Anterior cingulate cortex (tissue), 58 donors: ENCODE measurements around the gene MPZL2.

ENCODE experiments used
- DNase-seq, 58 donors: peaks; one replicate each; lab custom pipeline; 2025; lab: John Stamatoyannopoulos, UW

The MPZL2 gene

DNA sequence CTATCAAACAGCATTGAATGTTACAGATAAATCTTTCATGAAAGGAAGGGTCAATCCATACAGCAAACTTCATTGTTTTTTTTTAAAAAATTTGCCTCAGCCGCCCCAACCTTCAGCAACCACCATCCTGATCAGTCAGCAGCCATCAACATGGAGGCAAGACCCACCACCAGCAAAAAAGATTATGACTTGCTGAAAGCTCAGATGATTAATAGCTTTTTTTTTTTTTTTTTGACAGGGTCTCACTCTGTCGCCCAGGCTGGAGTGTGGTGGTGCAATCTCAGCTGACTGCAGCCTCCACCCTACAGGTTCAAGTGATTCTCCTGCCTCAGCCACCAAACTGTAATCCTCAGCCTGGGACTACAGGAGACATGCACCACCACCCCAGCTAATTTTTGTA, 22.4 kb upstream of the MPZL2 start:
- no peak for DNase-seq

- DNase-seq: no peak
Observed at GRCh38 chr11:118283756-118284350, 19.8 kb upstream of the MPZL2 start.

- no peak for DNase-seq
Observed at GRCh38 chr11:118283037-118283636, 19.0 kb upstream of the MPZL2 start.

DNA sequence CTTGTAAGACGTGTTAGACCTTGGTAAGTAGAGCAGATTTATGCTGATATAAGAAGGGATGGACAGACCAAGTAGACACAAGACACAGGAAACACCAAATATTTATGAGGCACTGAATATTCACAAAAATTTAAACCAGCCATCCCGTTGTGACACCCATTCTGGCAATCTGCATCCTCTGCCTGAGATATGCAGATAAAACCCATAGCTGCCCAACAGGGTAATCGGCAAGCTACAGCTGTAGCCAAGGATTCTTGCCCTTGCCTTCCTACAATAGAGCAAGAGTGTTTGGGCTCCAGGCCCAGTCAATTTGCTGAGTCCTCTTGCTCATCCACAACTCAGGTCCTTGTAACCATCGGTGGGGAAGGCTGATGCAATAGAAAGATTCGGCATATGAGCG, 18.5 kb upstream of the MPZL2 start:
- DNase-seq: no peak

- DNase-seq: no peak
Observed at GRCh38 chr11:118281284-118281683, 17.2 kb upstream of the MPZL2 start.

GRCh38 chr11:118277312-118277711, 13.2 kb upstream of the MPZL2 start:
- DNase-seq: no peak

GRCh38 chr11:118276422-118276821, 12.3 kb upstream of the MPZL2 start:
- no peak for DNase-seq

DNA sequence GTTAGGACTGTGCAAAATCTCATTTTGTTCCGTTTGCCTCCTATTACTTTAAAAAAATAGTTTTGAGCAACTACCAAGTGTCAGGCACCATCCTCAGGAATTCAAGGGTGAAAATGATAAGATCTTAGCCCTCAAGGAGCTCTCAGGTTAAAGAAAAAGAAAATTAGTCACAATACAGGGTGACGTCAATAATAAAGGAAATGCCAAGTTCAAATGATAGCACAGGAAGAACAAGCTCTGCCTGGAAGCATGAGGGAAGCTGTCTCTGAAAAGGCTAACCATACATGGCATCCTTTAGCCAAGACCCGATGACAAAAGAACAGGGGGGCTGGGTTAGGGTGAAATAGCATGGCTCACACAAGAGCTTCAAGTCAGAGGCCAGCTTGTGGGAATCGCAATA, 11.1 kb upstream of the MPZL2 start:
- no peak for DNase-seq

DNA sequence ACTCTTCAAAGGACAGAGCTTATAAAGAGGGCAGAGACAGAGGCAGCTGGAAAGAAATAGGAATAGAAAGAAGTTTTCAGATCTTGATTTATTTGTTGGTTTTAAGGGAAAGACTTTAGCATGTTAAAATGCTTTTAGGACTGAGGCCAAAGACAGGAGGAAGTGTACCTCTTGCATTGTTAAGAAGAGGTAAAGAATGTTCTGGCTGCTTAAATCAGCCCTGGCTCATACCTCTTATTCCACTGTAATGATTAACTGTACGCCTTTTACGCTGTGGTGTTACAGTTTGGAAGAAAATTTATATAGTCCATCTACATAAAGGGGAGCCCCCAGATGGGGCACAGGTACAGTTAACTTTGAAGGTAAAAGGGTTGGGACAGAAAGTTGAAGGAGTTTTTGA, 10.1 kb upstream of the MPZL2 start:
- no peak for DNase-seq

DNA sequence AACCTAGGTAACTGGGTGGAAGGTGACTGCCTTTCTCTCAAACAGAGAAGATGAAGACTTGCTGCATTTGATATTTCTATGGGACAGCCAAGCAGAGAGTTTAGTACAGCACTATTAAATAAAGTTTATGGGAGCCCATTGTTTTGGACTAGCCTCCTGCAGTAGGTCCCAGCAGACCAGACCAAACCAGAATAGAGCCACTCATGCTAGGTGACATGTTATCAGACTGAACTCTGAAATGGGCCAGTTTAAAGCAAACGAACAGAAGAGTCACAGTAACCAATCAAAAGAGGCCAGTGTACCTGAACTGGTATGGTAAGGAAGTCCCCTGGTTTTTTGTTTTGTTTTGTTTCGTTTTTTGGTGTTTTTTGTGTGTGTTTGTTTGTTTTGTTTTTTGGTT, 7.9 kb upstream of the MPZL2 start:
- DNase-seq: no peak

DNA sequence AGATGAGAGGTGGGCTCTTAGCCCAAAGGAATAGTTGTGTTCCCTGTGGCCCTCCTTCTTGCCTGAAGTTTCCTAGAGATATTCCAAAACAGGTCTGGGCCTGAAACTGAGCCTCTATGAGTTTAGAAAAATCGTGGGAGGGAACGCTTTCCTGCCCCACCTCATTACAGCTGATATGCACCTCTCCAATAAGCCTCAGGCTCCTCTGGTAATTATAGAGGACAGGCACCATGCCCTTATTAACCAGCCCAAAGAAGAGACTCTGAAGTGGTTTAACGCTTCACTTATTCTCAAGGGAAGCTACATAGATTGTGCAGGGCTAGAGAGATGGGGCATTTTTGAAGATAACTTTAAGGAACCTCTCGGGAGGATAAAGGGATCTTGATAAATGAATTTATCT, 3.4 kb upstream of the MPZL2 start:
- DNase-seq: no peak

DNA sequence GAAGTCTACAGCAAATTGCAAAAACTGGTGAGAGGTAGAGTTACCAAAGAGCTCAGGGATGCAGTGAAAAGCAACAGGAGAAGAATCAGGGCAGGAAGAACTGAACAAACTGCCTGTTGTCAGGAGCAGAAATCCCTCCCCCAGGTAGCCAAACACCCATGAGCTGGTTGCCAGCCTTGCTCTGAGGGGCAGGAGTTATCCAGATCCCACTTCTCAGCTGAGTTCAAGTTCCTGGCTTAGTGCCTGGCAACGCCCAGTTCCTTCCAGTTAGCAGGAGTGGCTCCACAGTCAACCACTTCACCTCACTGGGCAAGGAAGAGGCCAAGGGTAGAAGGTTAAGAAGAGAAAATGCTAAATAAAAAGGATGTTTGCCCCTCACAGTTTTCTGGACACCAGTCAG, 1.9 kb upstream of the MPZL2 start:
- DNase-seq: no peak

DNA sequence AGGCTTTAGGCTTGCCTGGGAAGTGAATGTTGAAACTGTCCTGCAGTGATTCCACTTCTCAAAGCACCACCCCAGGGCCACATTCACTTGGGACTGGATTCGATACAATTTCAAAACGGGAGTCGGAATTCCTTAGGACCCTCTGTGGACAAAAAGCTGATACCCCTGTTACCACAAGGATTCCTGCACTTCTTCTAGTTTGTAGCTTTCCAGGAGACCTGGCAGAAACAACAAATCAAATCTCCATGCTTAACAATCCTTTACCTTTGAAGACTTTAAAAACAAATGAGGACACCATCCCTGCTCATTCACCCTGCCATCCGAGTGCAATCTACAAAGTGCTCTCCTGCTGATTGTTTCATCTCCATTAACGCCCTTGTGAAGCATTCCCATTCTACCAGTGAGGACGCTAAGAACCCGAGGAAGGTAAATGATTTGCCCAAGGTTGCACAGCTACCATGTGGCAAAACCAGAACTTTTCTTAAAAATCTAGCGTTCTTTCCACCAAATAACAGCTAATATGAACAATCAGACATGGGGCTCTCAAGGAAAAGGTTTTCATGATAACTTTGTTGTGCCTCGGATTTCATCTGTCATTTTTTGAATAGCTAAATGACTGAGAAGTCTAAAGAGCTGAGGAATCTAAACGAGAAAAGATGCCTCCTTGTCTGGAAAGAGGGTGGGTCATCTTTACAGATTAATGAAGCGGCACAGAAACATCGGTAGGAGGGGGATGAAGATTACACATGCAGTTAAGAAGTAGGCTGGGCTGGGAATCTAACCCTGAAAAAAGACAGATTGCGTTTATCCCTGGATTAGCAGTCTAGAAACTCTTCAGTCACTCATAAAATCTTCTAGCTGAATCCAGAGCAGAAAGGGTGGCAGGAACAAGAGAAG, 720 bp upstream of the MPZL2 start:
- no peak for DNase-seq

DNA sequence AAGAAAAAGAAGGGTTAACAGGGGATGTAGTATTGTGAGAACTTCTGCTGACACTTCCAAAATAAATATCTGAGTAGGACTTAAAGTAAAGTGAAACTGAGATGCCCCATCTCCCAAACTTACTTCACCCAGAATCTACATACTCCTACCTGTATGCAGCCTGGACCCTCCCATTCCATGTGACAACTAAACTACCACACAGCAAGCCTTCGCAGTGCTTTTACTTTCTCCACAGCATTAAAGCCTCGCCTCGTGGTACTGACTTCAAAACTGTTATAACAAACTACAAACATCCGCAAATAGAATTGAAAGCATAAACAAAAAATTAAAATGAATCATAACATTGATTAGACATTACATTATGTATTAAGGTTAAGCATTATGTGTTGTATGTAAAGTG, 985 bp downstream of the MPZL2 start:
- DNase-seq: no peak

DNA sequence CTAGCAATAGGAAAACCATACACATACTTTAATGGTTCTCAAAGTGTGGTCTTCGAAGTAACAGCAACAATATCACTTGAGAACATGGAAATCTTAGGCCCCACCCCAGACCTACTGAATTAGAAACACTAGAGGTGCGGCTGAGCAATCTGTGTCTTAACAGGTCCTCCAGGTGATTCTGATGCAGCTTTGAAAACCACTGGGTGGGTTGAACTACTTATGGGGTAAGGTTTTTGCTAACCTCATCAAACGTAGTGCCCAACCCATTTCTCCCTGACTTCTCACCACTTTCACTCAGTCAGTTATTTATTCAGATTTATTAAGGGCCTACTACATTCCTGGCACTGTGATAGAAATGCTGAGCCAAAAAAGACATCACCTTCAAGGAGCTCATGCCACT, 3.7 kb downstream of the MPZL2 start:
- DNase-seq: no peak

GRCh38 chr11:118259138-118259537, 5.0 kb downstream of the MPZL2 start:
- DNase-seq: no peak

GRCh38 chr11:118258410-118258809, 5.7 kb downstream of the MPZL2 start:
- no peak for DNase-seq

- no peak for DNase-seq
Observed at GRCh38 chr11:118252688-118253087, 11.4 kb downstream of the MPZL2 start.

DNA sequence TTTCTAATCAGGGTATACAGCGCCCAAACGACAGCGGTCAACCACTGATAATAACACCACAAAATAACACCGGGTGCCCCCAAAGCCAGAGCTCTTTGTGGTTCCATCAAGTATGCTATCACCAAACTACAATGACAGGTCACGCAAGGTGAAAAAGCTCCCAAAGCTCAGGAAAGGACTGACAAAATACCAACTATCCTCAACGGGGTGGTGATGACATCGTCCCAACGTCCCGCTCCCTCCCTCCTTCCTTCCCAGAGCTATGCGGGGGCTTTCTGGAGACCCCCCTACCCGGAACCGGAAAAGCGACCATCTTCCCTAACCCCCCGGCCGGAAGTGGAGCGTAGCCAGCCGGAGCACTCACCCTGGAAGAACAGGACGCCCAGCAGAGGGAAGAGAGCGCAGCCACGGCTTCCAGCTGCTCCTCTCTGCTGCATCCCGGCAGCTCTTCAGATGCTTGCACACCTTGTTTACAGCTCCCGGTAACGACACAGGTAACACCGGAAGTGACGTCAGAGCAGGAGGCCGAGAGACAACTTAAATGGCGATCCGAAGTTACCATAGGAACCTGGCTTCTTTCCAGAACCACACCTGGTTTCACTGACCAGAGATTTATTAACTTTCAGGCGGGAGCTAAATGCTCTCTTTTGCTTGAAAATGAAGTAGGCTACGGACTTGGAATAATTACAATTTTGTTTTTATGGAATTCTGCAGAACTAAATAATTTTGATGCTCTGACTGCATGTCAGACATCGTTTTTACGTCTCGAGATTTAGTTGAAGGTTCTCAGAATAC, 12.0 kb downstream of the MPZL2 start, which contains the start of gene MPZL3:
Gene MPZL3 (minus strand): TSS at position 508 of the 795 bp plus-strand sequence. CDS start 71 bp downstream, at position 437.
- DNase-seq: peak in 57 of 58 donors; percentile 3 to 75 (median 47)

GRCh38 chr11:118247041-118247440, 17.1 kb downstream of the MPZL2 start:
- DNase-seq: no peak
